ENCODE data around the gene PDHX.
A peak's percentile ranks its signal among the peaks of the same experiment; 100 is the strongest.
"Not testable (repeated sequence)": the region's sequence is repeated elsewhere in the genome, so short reads cannot be mapped to it uniquely, and the experiment has no call there.

PDHX gene

DNA sequence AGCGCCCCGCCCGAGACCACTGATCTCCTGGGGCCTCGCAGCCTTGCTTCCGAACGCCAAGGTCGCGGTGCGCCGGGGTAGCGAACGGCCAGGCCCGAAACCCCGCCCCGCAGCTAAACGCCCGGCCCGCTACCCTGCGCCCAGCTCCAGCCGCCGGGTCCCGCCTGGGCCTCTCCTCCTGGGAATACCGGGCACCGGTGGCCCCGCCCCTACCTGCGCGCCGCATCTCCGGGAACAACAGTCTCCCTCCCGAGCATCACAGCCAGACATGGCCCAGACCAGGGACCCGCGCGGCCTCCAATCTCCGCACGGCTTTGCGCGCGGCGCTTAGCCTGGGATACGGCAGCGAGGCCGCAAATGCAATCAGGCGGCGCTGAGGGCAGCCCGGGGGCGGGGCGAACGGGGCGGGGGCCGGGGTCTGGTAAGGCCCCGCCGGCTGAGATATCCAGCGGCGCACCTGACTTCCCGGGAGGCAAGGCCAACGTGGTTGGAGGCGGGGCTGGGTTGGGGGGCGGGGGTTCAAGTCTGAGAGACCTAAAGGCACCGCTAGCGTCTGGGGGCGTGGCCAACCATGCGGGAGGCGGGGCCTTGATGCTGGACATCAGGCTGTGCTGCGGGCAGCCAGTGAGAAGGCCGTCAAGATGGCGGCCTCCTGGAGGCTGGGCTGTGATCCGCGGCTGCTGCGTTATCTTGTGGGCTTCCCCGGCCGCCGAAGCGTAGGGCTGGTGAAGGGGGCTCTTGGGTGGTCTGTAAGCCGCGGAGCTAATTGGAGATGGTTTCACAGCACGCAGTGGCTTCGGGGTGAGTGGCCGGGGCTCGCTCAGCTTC is at the start of gene PDHX, which contains the start of gene APIP:
PDHX (plus strand) TSS at position 604 of the 828 bp plus-strand sequence; CDS start at position 642, 38 bp downstream.
APIP (minus strand) TSS at position 365 of the 828 bp plus-strand sequence; CDS start at position 270, 95 bp downstream.
- peak; percentile 100 for DNase-seq

DNA sequence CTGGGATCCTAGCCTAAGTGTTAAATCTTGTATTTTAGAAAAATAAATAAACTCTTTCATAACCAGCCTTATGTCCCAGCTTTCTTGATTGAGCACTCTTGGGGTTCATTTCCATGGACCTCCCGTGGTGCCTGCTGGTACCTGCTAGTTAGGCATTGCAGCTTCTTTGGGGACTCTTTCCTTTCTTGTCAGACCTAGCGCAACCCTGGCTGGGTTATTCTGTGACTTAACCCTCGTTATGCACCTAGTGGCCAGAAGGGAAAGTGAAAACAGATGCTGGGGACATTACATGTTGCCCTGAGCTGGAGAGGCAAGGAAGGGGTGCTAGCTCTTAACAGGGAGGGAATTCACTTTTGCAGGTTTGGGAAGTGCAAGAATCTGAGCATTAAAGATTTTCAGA is 47.0 kb upstream of the PDHX start:
- DNase-seq = no peak

DNA sequence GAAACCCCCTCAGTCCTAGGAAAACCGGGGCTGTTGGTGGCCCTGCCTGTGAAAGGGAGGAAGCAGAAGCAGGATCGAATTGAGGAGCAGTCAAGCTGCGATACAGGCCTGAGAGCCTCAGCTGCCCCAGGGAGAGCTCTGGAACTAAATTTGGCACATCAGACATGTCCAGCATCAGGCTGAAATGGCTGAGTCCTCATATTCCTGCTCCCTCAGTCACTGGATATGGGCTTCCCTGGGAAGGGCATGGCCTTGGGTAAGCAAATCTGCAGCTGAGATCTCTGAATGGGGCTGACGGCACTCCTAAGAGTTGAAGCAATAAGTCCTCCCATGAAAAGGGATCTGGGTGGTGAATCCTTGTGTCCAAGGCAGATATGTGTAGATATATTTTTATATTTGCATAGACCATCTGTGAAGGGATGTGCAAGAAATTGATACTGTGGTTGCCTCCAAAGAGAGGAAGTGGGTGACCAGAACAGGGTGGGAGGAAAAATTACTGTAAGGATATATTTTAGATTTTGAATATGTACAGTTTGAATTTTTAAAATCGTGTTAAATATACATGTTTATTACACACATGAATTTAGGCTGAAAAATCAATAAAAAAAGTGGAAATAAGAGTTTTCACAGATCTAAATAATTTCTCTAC is 45.7 kb upstream of the PDHX start:
- DNase-seq = no peak

- DNase-seq = no peak
Measured at GRCh38 chr11:34874202-34874601, 42.2 kb upstream of the PDHX start.

GRCh38 chr11:34877375-34877975 is 38.9 kb upstream of the PDHX start:
- no peak for DNase-seq

DNA sequence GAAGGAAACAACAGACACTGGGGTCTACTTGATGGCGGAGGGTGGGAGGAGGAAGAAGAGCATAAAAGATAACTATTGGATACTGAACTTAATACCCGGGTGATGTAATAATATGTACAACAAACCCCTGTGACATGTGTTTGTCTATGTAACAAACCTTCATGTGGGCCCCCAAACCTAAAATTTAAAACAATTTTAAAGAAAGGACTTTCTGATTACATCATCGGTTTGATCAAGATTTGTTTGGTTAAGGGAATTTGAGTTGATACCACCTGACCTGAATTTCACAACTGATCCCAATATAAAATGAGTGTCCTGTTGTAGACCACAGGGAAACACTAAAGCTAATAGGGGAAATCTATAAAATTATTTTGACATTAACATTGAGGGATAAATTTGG is 34.5 kb upstream of the PDHX start:
- DNase-seq = no peak

DNA sequence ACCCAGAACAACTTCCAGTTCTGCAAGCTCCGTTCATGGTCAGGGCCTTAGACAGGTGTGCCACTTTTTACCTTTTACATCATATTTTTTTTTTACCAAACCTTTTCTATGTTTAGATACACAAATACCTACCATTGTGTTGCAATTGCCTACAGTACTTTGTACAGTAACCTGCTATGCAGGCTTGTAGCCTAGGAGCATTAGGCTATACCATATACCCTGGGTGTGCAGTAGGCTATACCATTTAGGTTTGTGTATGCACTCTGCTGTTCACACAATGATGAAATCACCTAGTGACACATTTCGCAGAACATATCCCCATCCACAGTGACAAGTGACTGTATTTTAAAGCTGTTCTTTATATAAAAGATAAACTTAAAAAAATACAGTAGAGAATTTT is 29.8 kb upstream of the PDHX start:
- DNase-seq = no peak

DNA sequence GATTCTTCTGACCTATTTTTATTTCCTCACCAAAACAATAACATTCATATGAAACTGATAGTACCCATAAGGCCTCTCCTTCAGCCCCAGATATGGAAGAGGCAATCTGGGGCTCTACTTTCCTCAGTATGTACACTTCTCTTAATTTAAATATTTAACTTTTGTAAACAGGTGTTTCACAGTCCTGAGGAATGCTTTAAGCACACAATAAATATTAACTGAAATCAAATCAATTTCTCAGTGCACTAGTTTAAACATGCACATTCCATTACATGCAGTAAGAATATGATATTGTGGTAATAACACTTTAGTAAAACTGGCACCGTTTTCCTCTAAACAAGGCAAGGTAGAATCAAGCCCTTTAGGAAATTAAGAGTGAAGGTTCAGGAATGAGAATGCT is 29.2 kb upstream of the PDHX start:
- DNase-seq = no peak

DNA sequence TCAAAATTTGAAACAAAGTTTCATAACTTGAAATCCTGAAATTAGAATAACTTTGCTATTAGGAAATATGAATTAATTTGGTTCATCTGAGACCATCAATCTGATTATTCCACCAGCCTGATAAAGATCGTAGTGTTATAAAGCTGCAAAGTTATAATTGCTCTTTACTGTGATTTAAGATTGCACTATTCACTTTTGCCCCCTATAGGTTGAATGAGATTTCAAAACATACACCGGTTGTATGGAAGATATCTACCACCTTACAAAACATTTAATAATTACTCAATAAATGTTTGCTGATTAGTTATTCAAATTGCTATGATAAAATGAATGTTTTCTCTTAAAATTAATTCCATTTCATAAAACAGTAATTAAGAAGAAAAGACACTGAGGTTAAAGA is 26.3 kb upstream of the PDHX start:
- no peak for DNase-seq

GRCh38 chr11:34890812-34891211 is 25.6 kb upstream of the PDHX start:
- peak; percentile 22 for DNase-seq

DNA sequence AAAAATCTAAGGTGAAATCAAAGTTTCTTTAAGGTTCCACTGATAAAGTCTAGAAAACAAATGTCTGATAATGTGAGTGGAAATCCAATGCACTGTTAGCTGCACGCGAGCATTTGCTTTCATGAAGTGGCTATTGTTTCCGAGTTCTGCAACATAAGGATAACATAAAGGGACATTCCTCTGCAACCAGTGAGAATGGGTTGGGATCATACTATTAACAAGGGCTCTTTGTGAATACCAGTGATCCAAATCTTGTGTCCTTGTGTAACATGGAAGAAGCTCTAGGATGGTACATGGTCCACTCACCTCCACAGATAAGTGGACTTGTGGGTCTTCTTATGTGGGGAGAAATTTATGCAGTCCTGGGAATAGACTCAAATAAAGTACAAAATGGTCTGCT is 24.8 kb upstream of the PDHX start:
- DNase-seq = no peak

GRCh38 chr11:34893416-34893815 is 23.0 kb upstream of the PDHX start:
- DNase-seq = no peak

GRCh38 chr11:34896191-34896590 is 20.2 kb upstream of the PDHX start:
- DNase-seq = not testable (repeated sequence)

DNA sequence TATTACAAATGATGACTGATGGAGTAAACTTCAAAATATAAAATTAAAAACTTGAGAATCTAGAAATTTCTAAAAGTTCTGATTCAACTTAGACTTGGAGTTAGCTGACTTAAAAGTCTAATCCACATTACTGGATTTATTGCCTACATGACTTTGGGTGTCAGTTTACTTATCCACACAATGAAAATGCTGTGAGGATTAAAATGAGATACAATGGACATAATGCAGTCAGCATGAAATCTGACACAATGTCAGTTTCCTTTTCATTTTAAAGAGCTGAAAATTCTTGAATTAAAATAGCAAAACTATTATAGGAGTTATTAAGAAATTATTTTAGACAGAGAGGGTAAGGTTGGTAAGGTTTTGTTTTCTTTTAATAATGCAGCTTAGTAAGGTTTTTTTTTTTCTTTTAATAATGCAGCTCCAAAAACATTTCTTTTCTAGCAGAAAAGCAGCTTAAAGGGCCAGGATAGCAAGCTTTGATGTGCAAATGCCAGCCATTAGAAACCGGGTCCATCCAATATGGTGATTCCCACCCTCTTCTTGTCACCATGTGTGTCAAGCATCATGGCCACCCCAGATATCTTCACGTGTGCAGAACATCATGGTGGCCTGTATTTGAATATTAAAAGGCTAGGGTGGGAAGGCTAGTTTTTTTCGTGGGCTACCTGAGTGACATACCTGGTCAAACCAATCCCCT is 19.1 kb upstream of the PDHX start:
- DNase-seq = no peak

- no peak for DNase-seq
Measured at GRCh38 chr11:34898474-34898873, 17.9 kb upstream of the PDHX start.

- no peak for DNase-seq
Measured at GRCh38 chr11:34899633-34900016, 16.8 kb upstream of the PDHX start.

GRCh38 chr11:34904421-34904955 is 11.9 kb upstream of the PDHX start:
- DNase-seq = peak; percentile 14

DNA sequence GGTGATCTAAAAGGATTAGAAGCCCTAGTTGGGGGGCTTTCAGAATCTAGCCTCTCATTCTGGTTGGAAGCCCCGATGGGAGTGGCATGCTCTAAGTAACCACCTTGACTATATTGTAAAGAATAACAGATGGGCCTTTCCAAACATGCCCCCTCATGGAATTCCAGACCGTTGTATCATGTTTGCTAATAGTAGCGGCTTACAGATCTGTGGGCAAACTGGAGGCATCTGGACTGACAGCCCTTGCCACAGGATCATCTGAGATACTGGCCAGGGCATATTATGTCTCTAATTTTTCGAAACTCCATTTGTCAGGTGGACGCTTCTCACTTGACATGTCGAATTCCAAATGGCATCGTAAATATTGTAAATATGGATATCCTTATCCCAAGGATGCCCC is 10.8 kb upstream of the PDHX start:
- peak; percentile 13 for DNase-seq

GRCh38 chr11:34907934-34908593 is 8.4 kb upstream of the PDHX start:
- DNase-seq = no peak

DNA sequence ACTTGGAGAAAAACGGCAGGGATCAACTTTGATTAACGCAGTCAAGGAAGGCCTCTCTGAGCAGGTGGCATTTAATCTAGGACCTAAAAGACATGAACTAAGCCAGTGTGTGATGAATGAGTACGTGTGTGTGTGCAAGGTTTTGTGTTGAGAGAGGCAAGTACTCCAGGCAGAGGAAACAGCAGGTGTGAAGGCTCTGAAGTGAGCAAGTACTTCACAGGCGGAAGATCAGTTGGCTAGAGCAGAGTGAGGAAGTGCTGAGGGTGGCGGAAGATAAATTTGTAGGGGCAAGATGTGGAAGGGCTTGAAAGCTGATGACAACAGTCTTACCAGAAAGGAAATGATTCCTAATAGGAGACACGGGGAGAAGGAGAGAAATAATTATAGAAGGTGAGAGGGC is 7.0 kb upstream of the PDHX start:
- no peak for DNase-seq

DNA sequence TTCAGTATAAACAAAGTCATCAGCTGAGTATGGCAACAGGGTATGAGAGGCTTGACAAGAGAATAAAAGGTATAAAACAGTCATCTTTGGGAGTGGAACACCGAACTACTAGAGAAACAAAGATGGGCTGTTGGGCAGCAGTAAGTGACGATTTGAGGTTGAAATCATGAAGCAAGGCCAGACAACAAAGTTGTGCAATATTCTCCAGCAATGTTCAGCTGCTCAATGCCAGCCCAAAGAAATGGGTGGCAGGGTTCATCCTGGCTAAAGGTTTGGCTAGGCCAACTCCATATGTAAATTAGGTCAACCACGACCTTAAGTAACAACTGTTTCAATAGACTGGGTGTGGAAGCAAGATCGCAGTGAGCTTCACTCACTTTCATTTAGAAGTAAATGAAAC is 6.5 kb upstream of the PDHX start:
- DNase-seq = no peak

- no peak for DNase-seq
Measured at GRCh38 chr11:34910817-34911216, 5.6 kb upstream of the PDHX start.

- DNase-seq = no peak
Measured at GRCh38 chr11:34911676-34912075, 4.7 kb upstream of the PDHX start.
